Measurements from ENCODE around the gene RPRD1B.
A peak's percentile ranks its signal among the peaks of the same experiment; 100 is the strongest.

The RPRD1B gene

DNA sequence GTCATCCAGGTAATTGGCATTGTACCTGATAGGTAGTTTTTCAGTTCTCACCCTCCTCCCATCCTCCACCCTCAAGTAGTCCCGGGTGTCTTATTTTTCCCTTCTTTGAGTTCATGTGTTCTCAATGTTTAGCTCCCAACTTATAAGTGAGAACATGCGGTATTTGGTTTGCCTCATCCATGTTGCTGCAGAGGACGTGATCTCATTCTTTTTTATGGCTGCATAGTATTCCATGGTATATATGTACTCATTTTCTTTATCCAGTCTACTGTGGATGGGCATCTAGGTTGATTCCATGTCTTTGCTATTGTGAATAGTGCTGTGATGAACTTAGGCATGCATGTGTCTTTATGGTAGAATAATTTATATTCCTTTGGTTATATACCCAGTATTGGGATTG lies 45.8 kb downstream of the RPRD1B start:
- H3K9me3 Mint-ChIP-seq, result no peaks in the 10 kb centered on the region
- peaks cover 18 to 31% of the 10 kb centered on the region in 2 donors for H3K4me1 Mint-ChIP-seq (ENCODE audit: low read depth in 2 of 2)
- H3K27ac Mint-ChIP-seq, result peak overlapping the region in 1 of 2 donors; percentile 13
- peaks cover 47% of the 10 kb centered on the region for H3K36me3 Mint-ChIP-seq (ENCODE audit: insufficient read depth)
- no peaks in the 10 kb centered on the region for H3K27me3 Mint-ChIP-seq
- DNase-seq (no peak), ATAC-seq (replicated peaks) (no peak)
- H3K4me3 Mint-ChIP-seq, result no peak overlapping the region

- Mint-ChIP-seq H3K4me1 (ENCODE audit: low read depth in 2 of 2) (peaks cover 28 to 32% of the 10 kb centered on the region in 2 donors), H3K9me3 (no peaks in the 10 kb centered on the region), H3K27ac (peak overlapping the region; percentile 16 to 44), H3K4me3 (no peak overlapping the region), H3K27me3 (no peaks in the 10 kb centered on the region), H3K36me3 (ENCODE audit: insufficient read depth) (peaks cover 58% of the 10 kb centered on the region)
- ATAC-seq (replicated peaks), result no peak
- no peak for DNase-seq
Measured at GRCh38 chr20:38081575-38081974, 48.0 kb downstream of the RPRD1B start.

GRCh38 chr20:38082894-38083293 lies 49.3 kb downstream of the RPRD1B start:
- Mint-ChIP-seq H3K36me3 (ENCODE audit: insufficient read depth) (peaks cover 56% of the 10 kb centered on the region), H3K27ac (peak overlapping the region in 1 of 2 donors; percentile 82), H3K4me1 (ENCODE audit: low read depth in 2 of 2) (peaks cover 25 to 26% of the 10 kb centered on the region in 2 donors), H3K27me3 (no peaks in the 10 kb centered on the region), H3K4me3 (no peak overlapping the region), H3K9me3 (no peaks in the 10 kb centered on the region)
- ATAC-seq (replicated peaks) (no peak), DNase-seq (no peak)

- Mint-ChIP-seq H3K27ac (peak overlapping the region; percentile 32 to 54), H3K4me3 (no peak overlapping the region), H3K36me3 (ENCODE audit: insufficient read depth) (peaks cover 56% of the 10 kb centered on the region), H3K27me3 (no peaks in the 10 kb centered on the region), H3K9me3 (no peaks in the 10 kb centered on the region), H3K4me1 (ENCODE audit: low read depth in 2 of 2) (peaks cover 25 to 26% of the 10 kb centered on the region in 2 donors)
- ATAC-seq (replicated peaks) (no peak), DNase-seq (no peak)
Measured at GRCh38 chr20:38083338-38084048, 49.9 kb downstream of the RPRD1B start.

DNA sequence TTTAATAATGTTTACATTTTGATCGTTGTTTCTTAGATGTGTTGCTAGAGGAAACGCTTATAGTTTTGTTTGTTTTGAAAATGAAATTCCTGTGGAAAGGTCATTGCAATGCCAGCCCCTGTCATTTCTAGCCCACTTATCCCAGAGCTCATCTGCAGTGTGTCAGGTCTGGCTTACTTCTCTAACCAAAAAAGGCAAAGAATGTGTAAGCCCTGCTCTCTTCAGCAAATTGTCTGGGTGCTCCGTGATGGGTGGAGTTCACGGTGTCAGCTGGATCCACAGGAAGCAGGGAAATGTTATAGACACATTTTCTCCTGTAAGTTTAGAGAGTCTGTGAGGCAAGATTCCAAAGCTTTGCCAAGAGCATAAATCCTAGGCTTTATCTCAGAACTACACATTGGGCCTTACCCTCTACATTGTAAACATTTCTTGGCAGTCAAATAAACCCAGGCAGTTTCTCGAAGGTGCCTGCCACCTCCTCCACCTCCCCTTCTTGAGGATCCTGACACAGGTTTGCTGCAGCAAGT lies 50.9 kb downstream of the RPRD1B start:
- Mint-ChIP-seq H3K4me3 (no peak overlapping the region), H3K27me3 (no peaks in the 10 kb centered on the region), H3K9me3 (no peaks in the 10 kb centered on the region), H3K36me3 (ENCODE audit: insufficient read depth) (peaks cover 57% of the 10 kb centered on the region), H3K27ac (peak overlapping the region in 1 of 2 donors; percentile 54), H3K4me1 (ENCODE audit: low read depth in 2 of 2) (peaks cover 25 to 26% of the 10 kb centered on the region in 2 donors)
- ATAC-seq (replicated peaks) (no peak), DNase-seq (no peak)

DNA sequence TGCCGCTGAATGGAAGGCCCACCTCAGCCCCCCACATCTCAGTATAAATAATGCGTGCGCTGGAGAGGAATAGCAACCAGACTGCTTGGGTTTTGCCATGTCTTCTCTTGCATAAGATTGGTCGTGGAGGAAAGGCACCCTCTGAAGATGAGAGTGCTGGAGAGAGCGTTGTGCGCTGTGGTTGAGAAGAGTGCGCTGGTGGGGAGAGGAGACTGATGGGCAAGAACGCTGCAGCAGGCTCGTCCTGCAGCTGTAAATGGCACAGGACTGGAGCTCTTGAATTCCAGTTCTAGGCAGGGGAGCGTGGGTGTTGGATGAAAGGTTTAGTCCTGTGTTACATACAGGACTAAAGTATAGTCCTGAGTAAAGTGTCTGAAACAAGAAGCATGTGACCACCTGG lies 51.5 kb downstream of the RPRD1B start:
- Mint-ChIP-seq H3K36me3 (ENCODE audit: insufficient read depth) (peaks cover 55% of the 10 kb centered on the region), H3K27ac (peak overlapping the region in 1 of 2 donors; percentile 71)

DNA sequence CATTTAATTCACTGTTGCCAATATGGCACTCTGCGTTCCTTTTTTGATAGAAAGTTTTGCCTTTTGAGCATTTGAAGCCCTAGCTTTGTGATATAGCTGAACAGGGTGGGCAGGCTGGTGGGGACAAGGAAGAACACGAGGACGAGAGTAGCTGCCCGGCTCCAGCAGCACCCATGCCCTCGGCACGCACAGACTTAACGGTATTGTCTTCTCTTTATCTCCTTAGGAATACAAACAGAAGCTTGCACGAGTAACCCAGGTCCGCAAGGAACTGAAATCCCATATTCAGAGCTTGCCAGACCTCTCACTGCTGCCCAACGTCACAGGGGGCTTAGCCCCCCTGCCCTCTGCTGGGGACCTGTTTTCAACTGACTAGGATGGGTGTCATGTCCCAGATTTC lies 56.0 kb downstream of the RPRD1B start:
- Mint-ChIP-seq H3K36me3 (ENCODE audit: insufficient read depth) (peaks cover 46% of the 10 kb centered on the region), H3K27ac (peak overlapping the region; percentile 75 to 85), H3K9me3 (no peaks in the 10 kb centered on the region), H3K4me1 (ENCODE audit: low read depth in 2 of 2) (peaks cover 25 to 40% of the 10 kb centered on the region in 2 donors), H3K27me3 (no peaks in the 10 kb centered on the region), H3K4me3 (no peak overlapping the region)
- DNase-seq, result no peak
- ATAC-seq (replicated peaks), result no peak

More for the DNA sequence above, 51.5 kb downstream of the RPRD1B start:
- DNase-seq (no peak), ATAC-seq (replicated peaks) (no peak)
- no peak overlapping the region for H3K4me3 Mint-ChIP-seq
- no peaks in the 10 kb centered on the region for H3K27me3 Mint-ChIP-seq
- no peaks in the 10 kb centered on the region for H3K9me3 Mint-ChIP-seq
- peaks cover 21 to 22% of the 10 kb centered on the region in 2 donors for H3K4me1 Mint-ChIP-seq (ENCODE audit: low read depth in 2 of 2)

GRCh38 chr20:38090061-38090460 lies 56.5 kb downstream of the RPRD1B start:
- DNase-seq (no peak), ATAC-seq (replicated peaks) (no peak)
- Mint-ChIP-seq H3K9me3 (no peaks in the 10 kb centered on the region), H3K27me3 (no peaks in the 10 kb centered on the region), H3K27ac (peak overlapping the region; percentile 75 to 85), H3K36me3 (ENCODE audit: insufficient read depth) (peaks cover 42% of the 10 kb centered on the region), H3K4me1 (ENCODE audit: low read depth in 2 of 2) (peaks cover 27 to 43% of the 10 kb centered on the region in 2 donors), H3K4me3 (no peak overlapping the region)

GRCh38 chr20:38091441-38092216 lies 58.1 kb downstream of the RPRD1B start:
- no peaks in the 10 kb centered on the region for H3K27me3 Mint-ChIP-seq
- H3K36me3 Mint-ChIP-seq (ENCODE audit: insufficient read depth), result peaks cover 29% of the 10 kb centered on the region
- H3K9me3 Mint-ChIP-seq, result no peaks in the 10 kb centered on the region
- peaks cover 21 to 44% of the 10 kb centered on the region in 2 donors for H3K4me1 Mint-ChIP-seq (ENCODE audit: low read depth in 2 of 2)
- peak overlapping the region; percentile 51 to 62 for H3K4me3 Mint-ChIP-seq
- DNase-seq (no peak), ATAC-seq (replicated peaks) (peak; percentile 60)
- H3K27ac Mint-ChIP-seq, result peak overlapping the region; percentile 90 to 96

DNA sequence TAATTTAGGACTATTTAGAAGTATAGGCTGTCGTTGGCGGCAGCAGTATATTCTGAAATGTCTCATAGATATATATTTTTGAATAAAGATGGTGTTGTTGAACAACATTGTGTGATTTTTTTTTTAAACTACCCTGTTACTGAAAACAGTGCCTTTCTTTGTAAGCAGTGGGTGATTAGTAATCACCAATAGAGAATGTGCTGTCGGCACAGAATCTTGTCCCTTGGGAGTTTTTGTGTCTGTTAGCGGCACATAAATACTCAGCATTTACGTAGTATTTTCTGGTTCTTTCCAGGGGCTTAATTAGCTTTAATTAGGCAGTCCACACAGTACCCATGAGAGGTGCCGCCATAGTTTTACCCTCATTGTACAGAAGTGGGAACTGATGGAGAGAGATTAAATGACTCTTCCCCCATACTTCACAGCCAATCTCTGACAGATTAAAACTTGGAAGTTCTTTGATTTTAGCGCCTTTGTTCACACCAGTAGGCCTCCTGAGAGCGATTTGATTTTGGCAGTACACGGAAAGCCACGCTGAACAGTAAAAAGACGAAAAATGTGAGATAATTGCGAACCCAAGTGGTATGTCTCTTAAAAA lies 58.8 kb downstream of the RPRD1B start:
- peak overlapping the region; percentile 90 to 96 for H3K27ac Mint-ChIP-seq
- DNase-seq (no peak), ATAC-seq (replicated peaks) (no peak)
- peaks cover 22% of the 10 kb centered on the region for H3K36me3 Mint-ChIP-seq (ENCODE audit: insufficient read depth)
- H3K27me3 Mint-ChIP-seq, result no peaks in the 10 kb centered on the region
- no peaks in the 10 kb centered on the region for H3K9me3 Mint-ChIP-seq
- H3K4me1 Mint-ChIP-seq (ENCODE audit: low read depth in 2 of 2), result peaks cover 21 to 44% of the 10 kb centered on the region in 2 donors
- H3K4me3 Mint-ChIP-seq, result peak overlapping the region; percentile 51 to 62

DNA sequence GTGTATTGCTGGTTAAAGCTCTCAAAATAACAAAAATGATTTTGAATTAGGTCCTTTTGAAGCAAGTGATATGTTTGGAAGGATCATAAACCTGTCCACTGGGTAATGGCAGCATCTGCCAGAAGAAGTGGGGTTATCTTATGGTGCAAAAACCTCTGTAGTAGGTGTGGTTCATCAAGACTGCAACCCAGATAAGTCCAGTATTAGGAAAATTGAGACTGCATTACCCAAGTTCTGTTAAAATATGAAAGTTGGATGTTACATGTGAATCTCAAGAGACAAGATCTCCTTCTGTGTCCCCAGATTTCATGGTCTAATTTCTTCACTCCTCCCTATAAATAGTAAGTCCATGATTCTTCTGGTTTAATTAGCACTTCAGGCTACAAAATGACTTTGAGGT lies 59.4 kb downstream of the RPRD1B start:
- no peak for ATAC-seq (replicated peaks)
- no peak for DNase-seq
- Mint-ChIP-seq H3K36me3 (ENCODE audit: insufficient read depth) (peaks cover 20% of the 10 kb centered on the region), H3K4me1 (ENCODE audit: low read depth in 2 of 2) (peaks cover 21 to 44% of the 10 kb centered on the region in 2 donors), H3K27me3 (no peaks in the 10 kb centered on the region), H3K4me3 (peak overlapping the region in 1 of 2 donors; percentile 62), H3K27ac (peak overlapping the region; percentile 12 to 96), H3K9me3 (no peaks in the 10 kb centered on the region)

DNA sequence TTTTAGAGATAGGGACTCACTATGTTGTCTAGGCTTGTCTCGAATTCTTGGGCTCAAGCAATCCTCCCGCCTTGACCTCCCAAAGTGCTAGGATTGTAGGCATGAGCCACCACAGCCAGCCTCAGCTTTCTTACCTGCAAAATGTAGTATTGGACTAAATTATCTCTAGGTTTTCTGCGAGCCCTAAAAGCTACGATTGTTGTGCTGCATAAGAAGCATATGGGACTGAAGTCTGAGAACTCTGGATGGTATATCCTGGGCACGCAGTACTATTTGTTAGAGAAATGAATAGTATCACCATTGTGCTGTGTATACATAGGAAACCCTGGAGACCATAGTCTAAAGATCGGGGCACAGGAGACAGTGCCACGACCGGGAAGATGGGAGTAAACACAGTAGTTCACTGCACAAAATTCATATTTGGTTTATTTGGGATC lies 60.1 kb downstream of the RPRD1B start:
- Mint-ChIP-seq H3K4me3 (peak overlapping the region in 1 of 2 donors; percentile 47), H3K27me3 (no peaks in the 10 kb centered on the region), H3K4me1 (ENCODE audit: low read depth in 2 of 2) (peaks cover 21 to 44% of the 10 kb centered on the region in 2 donors), H3K36me3 (ENCODE audit: insufficient read depth) (peaks cover 15% of the 10 kb centered on the region), H3K27ac (peak overlapping the region; percentile 94 to 96), H3K9me3 (no peaks in the 10 kb centered on the region)
- ATAC-seq (replicated peaks) (no peak), DNase-seq (no peak)

DNA sequence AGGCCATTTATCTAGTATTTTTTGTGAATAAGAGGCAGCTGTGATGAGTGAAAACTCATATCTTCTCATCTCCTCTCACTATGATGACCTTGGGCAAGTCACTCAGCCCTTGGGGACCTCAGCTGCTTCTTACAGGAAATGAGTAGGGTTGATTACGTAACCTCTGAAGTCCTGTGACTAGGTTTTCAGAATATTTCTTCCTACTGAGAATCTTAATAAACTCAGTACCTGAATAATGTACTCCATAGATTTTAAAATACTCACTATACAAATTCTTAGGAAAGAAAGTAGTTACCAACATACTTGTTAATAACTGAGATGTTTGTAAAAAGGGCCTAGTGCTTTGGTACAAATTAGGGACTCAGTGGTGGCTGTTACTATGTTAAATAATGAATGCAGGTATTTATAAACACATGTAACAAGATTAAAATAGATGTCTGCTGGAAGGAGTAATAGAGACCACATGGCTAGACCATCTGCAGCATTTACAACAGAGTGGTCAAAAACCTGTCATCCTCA lies 60.9 kb downstream of the RPRD1B start:
- Mint-ChIP-seq H3K4me1 (ENCODE audit: low read depth in 2 of 2) (peaks cover 21 to 44% of the 10 kb centered on the region in 2 donors), H3K9me3 (no peaks in the 10 kb centered on the region)
- DNase-seq, result peak; percentile 14 to 27 (median 17)

More for the DNA sequence above, 60.9 kb downstream of the RPRD1B start:
- H3K27me3 Mint-ChIP-seq, result no peaks in the 10 kb centered on the region
- H3K36me3 Mint-ChIP-seq (ENCODE audit: insufficient read depth), result peaks cover 12% of the 10 kb centered on the region
- ATAC-seq (replicated peaks), result peak; percentile 88
- H3K4me3 Mint-ChIP-seq, result peak overlapping the region; percentile 2 to 33
- H3K27ac Mint-ChIP-seq, result peak overlapping the region; percentile 94 to 96
